HEK293 (cell line): ENCODE results near the gene OBSCN.

Experiments
- CTCF ChIA-PET: fragments of 350-600 bp; formaldehyde crosslinking; extraction: SDS; loops from one replicate; lab custom pipeline; 2021; ENCODE audit warnings: antibody characterized with exemption; lab: Yijun Ruan, JAX
- POLR2A ChIA-PET: fragments of 300-600 bp; formaldehyde crosslinking; extraction: SDS; loops from one replicate; lab custom pipeline; 2020; ENCODE audit warnings: antibody characterized with exemption, inconsistent platforms; lab: Yijun Ruan, JAX
- H3K27ac ChIP-seq: fragments of 200-500 bp; sonication (Bioruptor generic); 2 replicates; pipeline ENCODE4 v1.5.1; 2014; ENCODE audit warnings: low read depth, low read length, control low read depth, inconsistent platforms; ENCODE audit errors: extremely low read depth
- H3K36me3 ChIP-seq, 2 experiments: fragments of 200-500 bp in 1 of 2; sonication (Bioruptor generic) in 1 of 2; 1 replicate in 1 of 2; 2 replicates in 1 of 2; pipeline ENCODE4 v1.5.1; 2014 to 2017; ENCODE audit warnings: inconsistent platforms in 2 of 2, low read length in 2 of 2; ENCODE audit not compliant: control insufficient read depth in 2 of 2, insufficient read depth in 1 of 2
- H3K4me1 ChIP-seq: fragments of 200-500 bp; sonication (Bioruptor generic); 2 replicates; pipeline ENCODE4 v1.5.1; 2014; ENCODE audit warnings: mild to moderate bottlenecking, low read length, inconsistent platforms; ENCODE audit not compliant: control insufficient read depth, insufficient read depth
- H3K4me3 ChIP-seq: 2 replicates; pipeline ENCODE4 v1.5.1; 2011; ENCODE audit warnings: low read depth, mild to moderate bottlenecking, control low read depth, low read length, moderate library complexity
- H3K9me3 ChIP-seq: fragments of 200-500 bp; sonication (Bioruptor generic); 2 replicates; pipeline ENCODE4 v1.5.1; 2014; ENCODE audit warnings: low read depth, low read length, inconsistent platforms; ENCODE audit not compliant: control insufficient read depth, insufficient read depth
- EGR2 ChIP-seq: fragments of 450-650 bp; formaldehyde crosslinking; IDR thresholded peaks from 2 replicates; pipeline ENCODE4 v1.5.1; 2016; ENCODE audit warnings: low read depth, missing biosample characterization, missing genetic modification characterization
- OSR2 ChIP-seq: fragments of 450-650 bp; formaldehyde crosslinking; IDR thresholded peaks from 2 replicates; pipeline ENCODE4 v1.5.1; 2016; ENCODE audit warnings: missing biosample characterization, missing genetic modification characterization
- PATZ1 ChIP-seq: fragments of 450-650 bp; formaldehyde crosslinking; IDR thresholded peaks from 2 replicates; pipeline ENCODE4 v1.5.1; 2016; ENCODE audit warnings: missing biosample characterization, missing genetic modification characterization
- SETDB1 ChIP-seq: IDR thresholded peaks from one replicate; pipeline ENCODE4 v1.6.1; 2017; ENCODE audit warnings: mild to moderate bottlenecking, low read length, moderate library complexity, mixed read lengths; ENCODE audit not compliant: insufficient read length
- YY1 ChIP-seq: fragments of 450-650 bp; formaldehyde crosslinking; IDR thresholded peaks from 2 replicates; pipeline ENCODE4 v1.5.1; 2018; ENCODE audit warnings: missing biosample characterization, missing genetic modification characterization
- ZBTB17 ChIP-seq: fragments of 450-650 bp; formaldehyde crosslinking; IDR thresholded peaks from 2 replicates; pipeline ENCODE4 v1.5.1; 2016; ENCODE audit warnings: missing biosample characterization, missing genetic modification characterization
- ZBTB6 ChIP-seq: fragments of 450-650 bp; formaldehyde crosslinking; IDR thresholded peaks from 2 replicates; pipeline ENCODE4 v1.5.1; 2017; ENCODE audit warnings: missing biosample characterization, missing genetic modification characterization
- ZEB2 ChIP-seq: fragments of 450-650 bp; formaldehyde crosslinking; IDR thresholded peaks from 2 replicates; pipeline ENCODE4 v1.5.1; 2016; ENCODE audit warnings: missing biosample characterization, missing genetic modification characterization
- ZFP3 ChIP-seq: fragments of 450-650 bp; formaldehyde crosslinking; IDR thresholded peaks from 2 replicates; pipeline ENCODE4 v1.5.1; 2016; ENCODE audit warnings: low read depth, missing biosample characterization, missing genetic modification characterization
- ZFP69B ChIP-seq: fragments of 450-650 bp; formaldehyde crosslinking; IDR thresholded peaks from 2 replicates; pipeline ENCODE4 v1.5.1; 2016; ENCODE audit warnings: missing biosample characterization, missing genetic modification characterization
- ZNF112 ChIP-seq: fragments of 450-650 bp; formaldehyde crosslinking; IDR thresholded peaks from 2 replicates; pipeline ENCODE4 v1.5.0; 2017; ENCODE audit warnings: missing biosample characterization, missing genetic modification characterization
- ZNF214 ChIP-seq: fragments of 450-650 bp; formaldehyde crosslinking; IDR thresholded peaks from 2 replicates; pipeline ENCODE4 v1.5.1; 2017; ENCODE audit warnings: missing biosample characterization, mild to moderate bottlenecking, missing genetic modification characterization, borderline replicate concordance
- ZNF280C ChIP-seq: fragments of 450-650 bp; formaldehyde crosslinking; IDR thresholded peaks from 2 replicates; pipeline ENCODE4 v1.5.1; 2016; ENCODE audit warnings: missing biosample characterization, missing genetic modification characterization
- ZNF311 ChIP-seq: fragments of 450-650 bp; formaldehyde crosslinking; IDR thresholded peaks from 2 replicates; pipeline ENCODE4 v1.5.1; 2017; ENCODE audit warnings: missing biosample characterization, missing genetic modification characterization, borderline replicate concordance
- ZNF366 ChIP-seq: fragments of 450-650 bp; formaldehyde crosslinking; conservative IDR thresholded peaks from 2 replicates; pipeline ENCODE4 v1.5.1; 2016; ENCODE audit warnings: missing biosample characterization, missing genetic modification characterization
- ZNF37A ChIP-seq: fragments of 450-650 bp; IDR thresholded peaks from 2 replicates; pipeline ENCODE4 v1.5.1; 2018; ENCODE audit warnings: missing biosample characterization, missing genetic modification characterization
- ZNF416 ChIP-seq: fragments of 450-650 bp; formaldehyde crosslinking; IDR thresholded peaks from 2 replicates; pipeline ENCODE4 v1.5.1; 2016; ENCODE audit warnings: missing biosample characterization, missing genetic modification characterization
- ZNF423 ChIP-seq: fragments of 450-650 bp; formaldehyde crosslinking; IDR thresholded peaks from 2 replicates; pipeline ENCODE4 v1.5.1; 2016; ENCODE audit warnings: missing biosample characterization, missing genetic modification characterization
- ZNF501 ChIP-seq: fragments of 450-650 bp; formaldehyde crosslinking; IDR thresholded peaks from 2 replicates; pipeline ENCODE4 v1.5.1; 2016; ENCODE audit warnings: missing biosample characterization, missing genetic modification characterization
- ZNF521 ChIP-seq: fragments of 450-650 bp; formaldehyde crosslinking; IDR thresholded peaks from 2 replicates; pipeline ENCODE4 v1.5.1; 2017; ENCODE audit warnings: missing biosample characterization, mild to moderate bottlenecking, missing genetic modification characterization
- ZNF529 ChIP-seq: fragments of 450-650 bp; formaldehyde crosslinking; IDR thresholded peaks from 2 replicates; pipeline ENCODE4 v1.5.1; 2017; ENCODE audit warnings: missing genetic modification characterization, missing biosample characterization; ENCODE audit not compliant: insufficient replicate concordance
- ZNF548 ChIP-seq: fragments of 450-650 bp; formaldehyde crosslinking; IDR thresholded peaks from 2 replicates; pipeline ENCODE4 v1.5.1; 2016; ENCODE audit warnings: missing biosample characterization, missing genetic modification characterization
- ZNF639 ChIP-seq: fragments of 450-650 bp; formaldehyde crosslinking; IDR thresholded peaks from 2 replicates; pipeline ENCODE4 v1.5.1; 2016; ENCODE audit warnings: missing biosample characterization, missing genetic modification characterization
- ZNF654 ChIP-seq: fragments of 450-650 bp; formaldehyde crosslinking; IDR thresholded peaks from 2 replicates; pipeline ENCODE4 v1.5.1; 2016; ENCODE audit warnings: low read depth, missing biosample characterization, missing genetic modification characterization
- ZNF707 ChIP-seq: fragments of 450-650 bp; formaldehyde crosslinking; IDR thresholded peaks from 2 replicates; pipeline ENCODE4 v1.5.1; 2016; ENCODE audit warnings: missing biosample characterization, missing genetic modification characterization
- ZNF785 ChIP-seq: fragments of 450-650 bp; formaldehyde crosslinking; IDR thresholded peaks from 2 replicates; pipeline ENCODE4 v1.5.1; 2016; ENCODE audit warnings: missing biosample characterization, missing genetic modification characterization
- ZNF843 ChIP-seq: fragments of 450-650 bp; formaldehyde crosslinking; IDR thresholded peaks from 2 replicates; pipeline ENCODE4 v1.5.1; 2016; ENCODE audit warnings: missing biosample characterization, missing genetic modification characterization

The OBSCN gene

GRCh38 chr1:228309326-228310067, 101.7 kb downstream of the OBSCN start:
- Histone ChIP-seq H3K9me3 (no peaks in the 10 kb centered on the region), H3K4me1 (no peaks in the 10 kb centered on the region), H3K27ac (no peak overlapping the region), H3K36me3 (no peaks in the 10 kb centered on the region; a peak in 1 of 3 replicates), H3K4me3 (no peak overlapping the region)
- POLR2A ChIA-PET = no interaction called here
- TF ChIP-seq ZNF639 (tag by site-specific recombination) (no peak), ZNF37A (tag by site-specific recombination) (no peak), ZNF214 (tag by site-specific recombination) (no peak), ZNF423 (tag by site-specific recombination) (no peak), ZNF416 (tag by site-specific recombination) (no peak), ZNF280C (tag by site-specific recombination) (no peak), ZBTB6 (tag by site-specific recombination) (no peak), ZFP69B (tag by site-specific recombination) (no peak), PATZ1 (no peak)
- CTCF ChIA-PET = interaction anchor here (0.6 to 1.2 kb wide), 5 partner anchors 14 to 392 kb away, joined by 3 to 5 read pairs (median 3); no protein-coding TSS in a partner anchor

GRCh38 chr1:228310162-228310792, 102.4 kb downstream of the OBSCN start:
- Histone ChIP-seq H3K9me3 (no peaks in the 10 kb centered on the region), H3K36me3 (no peaks in the 10 kb centered on the region; a peak in 1 of 3 replicates), H3K4me1 (no peaks in the 10 kb centered on the region), H3K4me3 (no peak overlapping the region), H3K27ac (no peak overlapping the region)
- CTCF ChIA-PET = interaction anchor here (0.7 kb wide), 1 partner anchor 405 kb away, joined by 6 read pairs; no protein-coding TSS in a partner anchor
- POLR2A ChIA-PET = no interaction called here
- TF ChIP-seq ZFP3 (no peak), ZNF311 (tag by site-specific recombination) (0 out of 2 replicates have a peak, but pooled peaks have one; percentile 57), ZNF366 (tag by site-specific recombination) (peak; percentile 96), ZNF548 (peak; percentile 12; the same call in 1 of the 2 replicates), ZEB2 (tag by site-specific recombination) (no peak), SETDB1 (no peak), ZNF843 (tag by site-specific recombination) (no peak), ZNF501 (tag by site-specific recombination) (no peak), ZNF521 (tag by site-specific recombination) (0 out of 2 replicates have a peak, but pooled peaks have one; percentile 65), ZNF785 (tag by site-specific recombination) (0 out of 2 replicates have a peak, but pooled peaks have one; percentile 9), ZNF529 (tag by site-specific recombination) (no peak), OSR2 (tag by site-specific recombination) (no peak), ZNF654 (tag by site-specific recombination) (no peak), ZBTB17 (tag by site-specific recombination) (peak; percentile 98), YY1 (tag by site-specific recombination) (no peak), ZNF416 (tag by site-specific recombination) (no peak), ZNF112 (tag by site-specific recombination) (no peak; the same call in 1 of the 2 replicates), EGR2 (0 out of 2 replicates have a peak, but pooled peaks have one; percentile 38), ZNF707 (tag by site-specific recombination) (0 out of 2 replicates have a peak, but pooled peaks have one; percentile 16)
